NCI-H510A (cell line): Measurements from ENCODE around the gene PSPN.

Experiments
- DNase-seq: peaks from one replicate; lab custom pipeline; 2025; lab: John Stamatoyannopoulos, UW

Gene PSPN

DNA sequence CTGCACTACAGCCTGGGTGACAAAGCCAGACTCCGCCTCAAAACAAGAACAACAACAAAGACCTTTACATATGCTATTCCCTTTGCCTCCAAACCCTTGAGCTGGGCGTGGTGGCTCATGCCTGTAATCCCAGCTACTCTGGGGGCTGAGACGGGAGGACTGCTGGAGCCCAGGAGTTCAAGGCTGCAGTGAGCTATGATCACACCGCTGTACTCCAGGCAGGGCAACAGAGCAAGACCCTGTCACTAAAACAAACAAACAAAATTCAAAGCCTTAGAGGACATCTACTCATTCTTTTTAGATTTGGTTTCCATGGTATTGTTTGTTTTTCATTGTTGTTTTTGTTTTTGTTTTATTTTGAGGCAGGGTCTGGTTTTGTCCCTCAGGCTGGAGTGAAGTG, 50.1 kb downstream of the PSPN start:
- DNase-seq: no peak
